SK-N-SH treated with all-trans-retinoic acid at 6 μM for 48 hours (cell line): ENCODE measurements around the gene EPS8.

Experiments
- BACH2 ChIP-seq: fragments of 250-450 bp; sonication (Bioruptor Pico); IDR thresholded peaks from 2 replicates; pipeline ENCODE4 v1.9.0; 2021; ENCODE audit warnings: mild to moderate bottlenecking, borderline replicate concordance
- POU6F1 ChIP-seq: fragments of 250-450 bp; sonication (Bioruptor Pico); IDR thresholded peaks from 2 replicates; pipeline ENCODE4 v1.8.0; 2021; ENCODE audit warnings: low read depth, mild to moderate bottlenecking, moderate library complexity, borderline replicate concordance
- SNAI2 ChIP-seq: fragments of 250-450 bp; sonication (Bioruptor Pico); IDR thresholded peaks from 2 replicates; pipeline ENCODE4 v1.5.0; 2020; ENCODE audit warnings: mild to moderate bottlenecking, moderate library complexity
- TSHZ2 ChIP-seq: fragments of 250-450 bp; sonication (Bioruptor Pico); IDR thresholded peaks from 2 replicates; pipeline ENCODE4 v1.5.0; 2020; ENCODE audit warnings: mild to moderate bottlenecking, moderate library complexity
- ZFP3 ChIP-seq: fragments of 250-450 bp; sonication (Bioruptor Pico); IDR thresholded peaks from 2 replicates; pipeline ENCODE4 v1.5.0; 2020; ENCODE audit warnings: mild to moderate bottlenecking, moderate library complexity

- TF ChIP-seq BACH2 = no peak
- no peak for TF ChIP-seq SNAI2 (CRISPR knock-in tag)
- TF ChIP-seq POU6F1 = no peak
- TF ChIP-seq TSHZ2 (CRISPR knock-in tag) = no peak
- no peak for TF ChIP-seq ZFP3
Measured at GRCh38 chr12:15670756-15671155, 118.4 kb downstream of the EPS8 start.
